Astrocyte of the spinal cord (primary cell): ENCODE measurements around the gene DPYSL4.

Experiments
- DNase-seq: peaks from one replicate; pipeline ENCODE4 v3.0.0; 2011; ENCODE audit warnings: low read depth, low spot score
- H3K4me3 ChIP-seq: 2 replicates; pipeline ENCODE4 v1.5.1; 2011; ENCODE audit warnings: low read depth, mild to moderate bottlenecking, low read length, moderate library complexity
- CTCF ChIP-seq: IDR thresholded peaks from 2 replicates; pipeline ENCODE4 v1.5.1; 2012; ENCODE audit warnings: low read depth, mild to moderate bottlenecking, low read length, inconsistent platforms
- in situ Hi-C: cut with HindIII; loops from 2 replicates; pipeline ENCODE4 v1.10.0; 2017; ENCODE audit warnings: low sequenced_read_pairs

DPYSL4 gene

GRCh38 chr10:132204078-132204780 is 17.5 kb downstream of the DPYSL4 start:
- no peak for DNase-seq
- H3K4me3 ChIP-seq: no peak overlapping the region
- no peak for TF ChIP-seq CTCF
- in situ Hi-C loops: no loop called here

DNA sequence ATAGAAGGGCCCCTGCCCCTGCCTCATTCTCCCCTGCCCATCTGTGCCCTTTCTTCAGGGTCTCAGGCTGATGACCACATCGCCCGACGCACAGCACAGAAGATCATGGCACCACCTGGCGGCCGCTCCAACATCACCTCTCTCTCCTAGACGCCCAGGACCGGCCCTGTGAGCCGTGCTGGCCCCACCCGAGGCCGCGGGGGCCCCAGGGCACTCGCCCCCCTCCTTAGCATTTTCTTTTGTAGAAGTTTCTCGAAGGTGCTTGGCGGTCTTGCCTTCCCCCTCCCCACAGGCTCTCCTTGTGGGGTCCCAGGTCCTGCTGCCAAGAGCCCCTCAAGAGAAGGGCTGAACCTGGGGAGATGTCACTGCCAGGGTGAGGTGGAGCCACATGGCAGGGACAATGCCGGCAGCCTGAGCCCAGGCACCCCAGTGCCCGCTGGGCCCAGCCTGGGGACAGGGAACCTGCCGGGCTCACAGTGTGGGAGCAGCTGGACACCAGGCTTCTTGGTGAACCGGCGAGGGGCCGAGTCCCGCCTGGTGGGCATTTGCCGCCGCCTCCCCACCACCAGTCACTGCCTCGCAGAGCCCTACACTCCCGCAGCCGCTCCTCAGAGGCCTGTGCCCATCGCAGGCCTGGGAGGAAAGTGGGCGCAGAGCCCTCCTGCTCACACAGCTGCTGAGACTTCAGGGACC is 18.2 kb downstream of the DPYSL4 start:
- H3K4me3 ChIP-seq: no peak overlapping the region
- in situ Hi-C loops: no loop called here
- no peak for TF ChIP-seq CTCF
- DNase-seq: no peak

GRCh38 chr10:132205650-132206376 is 19.1 kb downstream of the DPYSL4 start:
- in situ Hi-C loops: no loop called here
- no peak overlapping the region for H3K4me3 ChIP-seq
- DNase-seq: no peak
- no peak for TF ChIP-seq CTCF

DNA sequence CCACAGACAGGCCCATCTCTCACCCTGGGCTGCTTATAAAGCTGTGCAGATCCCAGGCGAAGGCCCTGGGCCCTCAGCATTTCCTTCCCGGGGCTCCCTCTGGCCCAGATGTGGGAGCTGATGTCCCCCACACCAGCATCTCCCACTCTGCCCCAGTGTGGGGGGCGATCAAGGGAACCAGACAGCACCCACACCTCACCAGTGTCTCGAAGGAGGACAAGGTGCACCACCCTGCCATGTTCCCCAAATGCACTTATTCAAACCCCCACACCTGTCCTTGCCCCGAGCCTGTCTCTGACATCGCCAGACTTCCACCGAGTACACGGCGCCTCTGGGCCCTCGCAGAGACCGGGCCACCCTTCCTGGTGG is 19.6 kb downstream of the DPYSL4 start:
- no peak for DNase-seq
- H3K4me3 ChIP-seq: no peak overlapping the region
- no peak for TF ChIP-seq CTCF
- in situ Hi-C loops: no loop called here

- no peak for DNase-seq
- in situ Hi-C loops: no loop called here
- TF ChIP-seq CTCF: no peak
- H3K4me3 ChIP-seq: no peak overlapping the region
Observed at GRCh38 chr10:132206806-132207535, 20.2 kb downstream of the DPYSL4 start.

DNA sequence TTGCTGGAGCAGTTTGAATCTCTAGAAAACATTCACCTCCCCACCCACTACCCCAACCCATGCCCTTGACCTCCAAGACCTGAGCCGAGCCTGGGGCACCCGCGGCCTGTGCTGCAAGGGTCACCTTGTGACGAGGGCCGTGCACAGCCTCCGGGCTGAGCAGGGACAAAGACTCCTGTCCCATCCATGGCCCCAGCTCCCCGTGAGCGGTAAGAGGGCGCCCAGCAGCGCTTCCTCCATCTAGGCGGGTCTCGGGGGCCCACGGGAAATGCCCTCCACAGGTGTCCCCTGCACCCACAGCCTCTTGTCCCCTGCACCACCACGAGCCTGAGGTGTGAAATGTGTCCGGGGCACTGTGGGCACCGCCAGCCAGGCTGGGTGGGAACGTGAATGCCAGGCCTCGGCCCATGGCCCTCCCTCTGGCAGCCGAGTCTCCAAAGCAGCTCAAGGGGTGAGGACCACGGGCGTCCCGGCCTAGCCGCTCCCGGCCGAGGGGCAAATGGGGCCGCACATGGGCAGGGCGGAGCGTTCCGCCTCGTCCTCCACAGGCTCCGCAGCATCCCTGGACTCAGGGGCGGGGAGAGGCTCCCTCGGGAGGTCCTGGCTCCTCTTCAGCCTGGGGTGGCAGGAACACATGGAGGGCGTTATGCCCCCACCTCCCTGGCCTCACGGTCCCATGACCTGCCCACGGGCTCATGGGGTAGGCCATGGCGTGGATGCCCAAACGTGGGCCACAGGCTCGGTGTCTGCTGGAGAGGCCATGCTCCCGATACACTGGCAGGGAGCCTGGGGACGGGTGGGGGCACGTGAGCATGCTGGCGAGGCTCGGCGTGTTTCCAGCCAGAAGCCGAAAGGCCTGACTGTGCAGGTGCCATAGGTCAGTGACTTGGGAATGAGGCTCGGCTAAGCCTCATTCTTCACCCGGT is 21.1 kb downstream of the DPYSL4 start:
- no peak for TF ChIP-seq CTCF
- no peak for DNase-seq
- H3K4me3 ChIP-seq: no peak overlapping the region
- in situ Hi-C loops: no loop called here
